Muscle layer of duodenum (tissue), 2 donors: ENCODE data around the gene ZNF208.
"Not testable (repeated sequence)": the region's sequence is repeated elsewhere in the genome, so short reads cannot be mapped to it uniquely, and the experiment has no call there.

Experiments
- H3K27ac ChIP-seq: one replicate; pipeline ENCODE4 v1.7.0; 2013; ENCODE audit warnings: mild to moderate bottlenecking, low read length
- H3K27me3 ChIP-seq: one replicate; pipeline ENCODE4 v1.7.0; 2013; ENCODE audit warnings: low read depth, mild to moderate bottlenecking, control low read depth, low read length
- H3K36me3 ChIP-seq, 2 donors: one replicate each; pipeline ENCODE4 v1.7.0; 2013; ENCODE audit warnings: low read length in 2 of 2, control low read depth in 1 of 2, mild to moderate bottlenecking in 1 of 2; ENCODE audit not compliant: insufficient read depth in 2 of 2, control insufficient read depth in 1 of 2
- H3K4me1 ChIP-seq, 2 donors: one replicate each; pipeline ENCODE4 v1.7.0; 2013; ENCODE audit warnings: low read length in 2 of 2, mild to moderate bottlenecking in 2 of 2, control low read depth in 1 of 2, moderate library complexity in 1 of 2; ENCODE audit not compliant: insufficient read depth in 2 of 2, control insufficient read depth in 1 of 2
- H3K4me3 ChIP-seq, 2 donors: one replicate each; pipeline ENCODE4 v1.7.0; 2013; ENCODE audit warnings: low read length in 2 of 2, low read depth in 1 of 2, mild to moderate bottlenecking in 1 of 2
- H3K9me3 ChIP-seq, 2 donors: one replicate each; pipeline ENCODE4 v1.7.0; 2013; ENCODE audit warnings: low read length in 2 of 2, control low read depth in 1 of 2, mild to moderate bottlenecking in 1 of 2; ENCODE audit not compliant: control insufficient read depth in 1 of 2
- donor health status: healthy.

ZNF208 gene

DNA sequence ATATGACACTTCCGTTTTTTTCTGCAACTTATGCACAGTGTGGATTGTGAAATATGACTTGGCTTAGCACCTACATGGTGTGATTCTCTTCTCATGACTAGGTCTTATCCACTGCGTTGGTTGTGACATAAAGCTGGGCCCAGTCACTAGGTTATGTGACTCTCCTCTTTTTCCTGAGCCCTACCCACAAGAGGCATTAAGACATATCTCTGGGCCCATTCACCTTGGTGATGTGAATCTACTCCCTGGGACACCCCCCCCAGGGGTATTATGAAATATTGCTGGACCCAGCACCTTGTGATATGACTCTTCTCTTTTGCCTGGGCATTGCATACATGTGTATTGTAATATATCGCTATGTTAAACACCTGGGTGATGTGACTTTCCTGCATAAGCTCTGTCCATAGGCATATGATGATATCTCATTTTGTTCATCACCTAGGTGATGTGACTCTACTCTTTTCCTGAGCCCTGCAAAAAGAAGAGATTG is 89.0 kb downstream of the ZNF208 start:
- H3K27ac ChIP-seq = no peak overlapping the region
- no peaks in the 10 kb centered on the region for H3K4me1 ChIP-seq
- H3K27me3 ChIP-seq = no peaks in the 10 kb centered on the region
- H3K36me3 ChIP-seq = no peaks in the 10 kb centered on the region
- H3K4me3 ChIP-seq = no peak overlapping the region
- peaks cover 0 to 32% of the 10 kb centered on the region in 2 donors for H3K9me3 ChIP-seq

DNA sequence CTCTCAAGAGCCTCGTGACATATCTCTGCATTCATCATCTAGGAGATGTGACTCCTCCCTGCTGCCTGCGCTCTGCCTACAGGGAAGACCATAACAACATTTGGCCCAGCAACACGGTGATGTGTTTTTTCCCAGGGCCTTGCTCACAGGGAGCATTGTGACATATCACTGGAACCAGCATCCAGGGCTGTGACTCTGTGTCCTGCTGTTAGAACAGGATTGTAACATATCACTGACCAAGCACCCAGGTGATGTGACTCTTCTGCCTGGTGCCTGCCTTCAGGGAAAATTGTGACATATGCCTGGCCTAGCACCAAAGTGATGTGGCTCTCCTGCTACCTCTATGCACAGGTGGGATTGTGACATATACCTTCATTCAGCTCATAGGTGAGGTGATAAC is 95.3 kb downstream of the ZNF208 start:
- Histone ChIP-seq H3K4me3 (no peak overlapping the region), H3K27ac (no peak overlapping the region), H3K9me3 (peaks cover 6 to 34% of the 10 kb centered on the region in 2 donors), H3K27me3 (no peaks in the 10 kb centered on the region), H3K4me1 (no peaks in the 10 kb centered on the region), H3K36me3 (no peaks in the 10 kb centered on the region)

DNA sequence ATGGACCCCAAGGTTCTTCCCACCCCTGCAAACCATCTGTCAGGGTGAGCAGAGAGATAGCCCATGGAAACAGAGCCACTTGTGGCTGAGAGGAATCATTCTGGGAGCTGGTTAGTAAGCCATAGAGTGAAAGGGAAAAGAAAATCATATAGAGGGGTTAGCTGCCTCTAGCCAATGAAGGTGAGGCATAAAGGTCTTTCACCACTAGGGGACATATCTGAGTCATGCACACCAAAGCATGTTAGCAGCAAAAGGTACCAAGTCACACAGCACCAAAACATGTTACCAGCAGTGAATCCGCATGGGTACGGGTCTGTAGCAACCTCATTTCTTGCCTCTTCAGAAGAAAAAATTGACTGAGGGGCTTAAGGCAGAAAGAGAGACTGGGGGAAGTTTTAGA is 98.1 kb downstream of the ZNF208 start:
- Histone ChIP-seq H3K27me3 (no peaks in the 10 kb centered on the region), H3K9me3 (peaks cover 6 to 19% of the 10 kb centered on the region in 2 donors), H3K4me3 (no peak overlapping the region), H3K4me1 (no peaks in the 10 kb centered on the region), H3K27ac (no peak overlapping the region), H3K36me3 (no peaks in the 10 kb centered on the region)

DNA sequence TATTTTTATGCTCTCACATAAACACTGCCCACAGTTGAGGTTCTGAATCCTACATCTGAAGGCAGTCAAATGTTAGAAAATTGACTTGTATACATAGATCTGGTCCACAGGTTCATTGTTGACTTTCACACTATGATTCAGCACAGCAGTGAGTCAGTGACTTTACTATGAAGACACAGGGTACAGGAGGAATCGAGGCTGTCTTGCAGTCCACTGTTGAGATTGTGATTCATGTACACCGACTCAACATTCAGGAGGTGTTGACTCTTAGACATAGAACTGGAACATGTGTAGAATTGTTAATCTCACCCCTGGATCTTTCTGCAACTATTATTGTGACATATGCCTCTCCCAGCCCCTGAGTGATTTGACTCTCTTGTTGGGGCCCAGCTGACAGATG is 100.4 kb downstream of the ZNF208 start:
- Histone ChIP-seq H3K4me1 (no peaks in the 10 kb centered on the region), H3K36me3 (no peaks in the 10 kb centered on the region), H3K27ac (no peak overlapping the region), H3K9me3 (peaks cover 3 to 7% of the 10 kb centered on the region in 2 donors), H3K4me3 (no peak overlapping the region), H3K27me3 (no peaks in the 10 kb centered on the region)

DNA sequence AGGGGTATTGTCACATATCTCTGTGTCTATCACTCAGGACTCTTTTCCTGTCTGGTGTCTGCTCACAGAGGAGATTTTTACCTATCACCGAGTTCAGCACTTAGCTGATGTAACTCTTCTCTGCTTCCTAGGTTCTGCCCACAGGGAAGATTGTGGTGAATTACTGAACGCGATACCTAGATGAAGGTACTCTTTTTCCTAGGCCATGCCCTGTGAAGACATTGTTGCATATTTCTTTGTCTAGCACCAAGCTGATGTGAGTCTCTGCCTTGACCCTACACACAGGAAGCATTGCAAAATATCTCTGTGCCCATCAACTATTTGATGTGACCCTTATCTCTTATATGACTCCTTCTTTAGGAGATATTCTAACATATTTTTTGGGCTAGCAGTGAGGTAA is 102.7 kb downstream of the ZNF208 start:
- H3K27me3 ChIP-seq = no peaks in the 10 kb centered on the region

DNA sequence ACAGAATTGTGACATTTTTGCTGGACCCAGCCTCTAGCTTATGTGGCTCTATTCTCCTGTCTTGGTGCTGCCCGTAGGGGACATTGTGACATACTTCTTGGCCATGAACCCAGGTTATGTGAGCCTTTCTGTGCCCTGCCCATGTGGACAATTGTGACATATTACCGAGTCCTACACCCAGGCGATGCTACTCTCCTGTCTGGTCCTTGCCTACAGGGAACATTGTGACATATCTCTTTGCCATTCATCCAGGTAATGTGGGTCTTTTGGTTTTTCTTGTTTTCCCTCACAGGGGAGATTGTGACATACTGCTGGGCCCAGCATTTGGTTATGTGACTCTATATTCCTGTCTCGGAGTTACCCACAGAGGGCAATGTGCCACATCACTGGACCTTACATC is 103.2 kb downstream of the ZNF208 start:
- H3K4me3 ChIP-seq = no peak overlapping the region
- no peaks in the 10 kb centered on the region for H3K36me3 ChIP-seq
- no peaks in the 10 kb centered on the region for H3K4me1 ChIP-seq
- H3K9me3 ChIP-seq = peaks cover 0 to 5% of the 10 kb centered on the region in 2 donors
- H3K27ac ChIP-seq = no peak overlapping the region
- H3K27me3 ChIP-seq = no peaks in the 10 kb centered on the region

More for the DNA sequence above, 102.7 kb downstream of the ZNF208 start:
- Histone ChIP-seq H3K9me3 (peaks cover 0 to 5% of the 10 kb centered on the region in 2 donors), H3K4me1 (no peaks in the 10 kb centered on the region), H3K27ac (no peak overlapping the region), H3K4me3 (no peak overlapping the region), H3K36me3 (no peaks in the 10 kb centered on the region)

DNA sequence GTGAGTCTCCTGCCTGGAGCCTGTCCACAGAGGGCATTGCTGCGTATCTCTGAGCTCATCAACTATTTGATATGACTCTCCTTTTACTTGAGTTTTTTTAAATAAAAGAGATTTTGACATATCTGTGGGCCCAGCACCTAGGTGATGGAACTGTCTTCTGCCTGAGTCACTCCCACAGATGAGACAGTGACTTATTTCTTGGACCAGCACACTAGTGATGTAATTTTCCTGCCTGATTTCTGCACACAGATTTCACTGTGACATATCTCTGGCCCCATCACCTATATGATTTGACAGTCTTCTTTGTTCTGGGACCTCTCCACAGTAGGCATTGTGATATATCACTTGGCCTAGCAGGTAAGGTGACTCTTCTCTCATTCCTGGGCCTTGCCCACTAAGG is 108.2 kb downstream of the ZNF208 start:
- Histone ChIP-seq H3K27me3 (no peaks in the 10 kb centered on the region), H3K36me3 (no peaks in the 10 kb centered on the region), H3K9me3 (peaks cover 0 to 10% of the 10 kb centered on the region in 2 donors), H3K27ac (no peak overlapping the region), H3K4me3 (no peak overlapping the region), H3K4me1 (no peaks in the 10 kb centered on the region)

DNA sequence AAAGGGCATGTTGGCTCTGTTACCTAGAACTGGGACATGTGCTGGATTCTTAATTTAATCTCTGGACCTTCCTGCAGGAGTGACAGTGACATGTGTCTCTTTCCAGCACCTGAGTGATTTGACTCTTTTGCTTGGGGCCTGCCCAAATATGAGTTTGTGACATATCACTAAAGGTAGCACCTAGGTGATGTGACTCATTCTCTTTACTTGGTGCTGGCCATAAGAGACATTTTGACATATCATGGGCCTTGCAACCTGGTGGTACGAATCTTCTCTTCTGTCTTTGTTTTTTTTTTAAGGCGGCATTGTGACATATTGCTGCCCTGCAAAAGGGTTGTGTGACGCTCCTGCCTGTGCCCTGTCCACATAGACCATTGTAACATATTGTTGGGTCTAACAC is 108.9 kb downstream of the ZNF208 start:
- Histone ChIP-seq H3K27me3 (no peaks in the 10 kb centered on the region), H3K9me3 (peaks cover 0 to 13% of the 10 kb centered on the region in 2 donors), H3K27ac (no peak overlapping the region), H3K4me3 (no peak overlapping the region), H3K36me3 (no peaks in the 10 kb centered on the region), H3K4me1 (no peaks in the 10 kb centered on the region)

DNA sequence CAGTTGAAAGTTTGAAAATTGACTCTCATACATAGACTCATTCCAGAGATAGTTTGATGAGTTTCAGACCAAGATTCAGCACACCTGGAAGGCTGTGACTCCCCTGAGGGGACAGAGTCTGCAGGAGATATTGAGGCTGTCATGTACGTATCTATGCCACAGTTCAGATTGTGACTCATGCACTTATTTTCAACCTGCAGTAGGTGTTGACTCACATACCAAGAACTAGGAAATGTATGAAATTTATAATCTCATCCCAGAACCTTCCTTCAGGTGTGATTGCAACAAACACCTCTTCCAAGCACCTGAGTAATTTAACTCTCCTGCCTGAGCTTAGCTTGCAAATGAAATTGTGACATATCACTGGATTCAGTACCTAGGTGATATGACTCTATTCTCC is 110.3 kb downstream of the ZNF208 start:
- Histone ChIP-seq H3K9me3 (peaks cover 0 to 15% of the 10 kb centered on the region in 2 donors), H3K4me1 (no peaks in the 10 kb centered on the region), H3K4me3 (no peak overlapping the region), H3K36me3 (no peaks in the 10 kb centered on the region), H3K27ac (no peak overlapping the region), H3K27me3 (no peaks in the 10 kb centered on the region)

DNA sequence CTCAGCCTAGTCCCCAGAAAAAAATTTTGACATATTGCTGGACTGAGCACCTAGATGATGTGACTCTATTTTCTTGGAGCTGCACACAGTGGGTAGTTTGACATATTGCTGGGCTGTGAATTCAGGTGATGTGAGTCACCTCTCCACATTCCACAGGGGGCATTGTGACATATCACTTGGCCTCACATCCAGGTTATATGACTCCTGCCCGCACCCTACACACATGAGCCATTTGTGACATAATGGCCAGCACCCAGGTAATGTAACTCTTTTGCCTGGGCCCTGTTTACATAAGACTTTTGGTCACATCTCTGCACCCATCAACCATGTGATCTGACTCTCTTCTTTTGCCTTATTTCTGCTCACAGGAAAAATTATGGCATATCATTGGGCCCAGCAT is 119.7 kb downstream of the ZNF208 start:
- H3K36me3 ChIP-seq = no peaks in the 10 kb centered on the region
- peaks cover 0 to 5% of the 10 kb centered on the region in 2 donors for H3K9me3 ChIP-seq
- H3K27ac ChIP-seq = no peak overlapping the region
- no peaks in the 10 kb centered on the region for H3K4me1 ChIP-seq
- H3K4me3 ChIP-seq = no peak overlapping the region
- no peaks in the 10 kb centered on the region for H3K27me3 ChIP-seq

DNA sequence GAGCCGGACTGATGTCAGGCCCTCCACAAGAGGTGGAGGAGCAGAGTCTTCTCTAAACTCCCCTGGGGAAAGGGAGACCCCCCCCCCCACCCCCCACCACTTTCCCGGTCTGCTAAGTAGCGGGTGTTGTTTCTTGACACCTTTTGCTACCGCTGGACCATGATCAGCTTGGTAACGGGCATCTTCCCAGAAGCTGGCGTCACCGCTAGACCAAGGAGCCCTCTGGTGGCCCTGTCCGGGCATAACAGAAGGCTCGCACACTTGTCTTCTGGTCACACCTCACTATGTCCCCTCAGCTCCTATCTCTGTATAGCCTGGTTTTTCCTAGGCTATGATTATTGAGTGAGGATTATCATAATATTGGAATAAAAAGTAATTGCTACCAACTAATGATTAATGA is 120.7 kb downstream of the ZNF208 start:
- not testable (repeated sequence) for H3K4me3 ChIP-seq, H3K27ac ChIP-seq, H3K9me3 ChIP-seq, H3K36me3 ChIP-seq, H3K4me1 ChIP-seq, H3K27me3 ChIP-seq

DNA sequence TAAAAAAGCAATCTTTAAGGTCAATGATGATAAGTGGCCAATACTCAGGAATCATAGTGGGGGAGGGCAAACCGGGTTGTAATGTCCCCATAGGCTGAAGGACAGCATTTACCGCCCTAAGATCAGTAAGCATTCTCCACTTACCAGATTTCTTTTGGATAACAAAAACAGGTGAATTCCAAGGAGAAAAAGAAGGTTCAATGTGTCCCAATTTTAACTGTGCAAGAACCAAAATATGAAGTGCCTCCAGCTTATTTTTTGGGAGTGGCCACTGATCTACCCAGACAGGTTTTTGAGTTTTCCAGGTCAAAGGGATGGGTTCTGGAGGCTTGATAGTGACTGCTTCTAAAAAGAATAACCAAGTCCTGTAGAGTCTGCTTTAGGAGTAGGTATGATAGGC is 125.2 kb downstream of the ZNF208 start:
- H3K4me3 ChIP-seq, H3K4me1 ChIP-seq, H3K9me3 ChIP-seq, H3K27me3 ChIP-seq, H3K36me3 ChIP-seq, H3K27ac ChIP-seq: not testable (repeated sequence)
